ENCODE data around the gene RNF25.

- TF ChIP-seq CTCF (IDR thresholded peaks at IDR 0.05; ENCODE audit: low read depth, low read length, poor library complexity, severe bottlenecking) (no peak), EZH2phosphoT487 (IDR thresholded peaks at IDR 0.05; ENCODE audit: borderline replicate concordance, low read length) (no peak)
Observed at GRCh38 chr2:218638372-218638771, 33.4 kb downstream of the RNF25 start.
